Breast epithelium (tissue), 4 donors: ENCODE measurements around the gene NAGA. TPM values are rescaled to one million over a fixed set of nuclear protein-coding genes. Genes with fewer than 3 reads are reported as not detected.
A peak's percentile ranks its signal among the peaks of the same experiment; 100 is the strongest.

Source experiments
- DNase-seq, 2 donors: peaks; one replicate each; pipeline ENCODE4 v3.0.0-alpha.2; 2019; ENCODE audit warnings: low spot score in 2 of 2
- H3K27ac ChIP-seq, 2 donors: fragments of 200-600 bp; sonication (generic) in 1 of 2; one replicate each; pipeline ENCODE4 v1.5.1; 2016 to 2019; ENCODE audit warnings: mild to moderate bottlenecking in 1 of 2
- H3K27me3 ChIP-seq, 2 donors: fragments of 200-600 bp; sonication (generic) in 1 of 2; one replicate each; pipeline versions ENCODE4 v1.5.1 to v1.6.0; 2017 to 2019; ENCODE audit warnings: control low read depth in 1 of 2, mild to moderate bottlenecking in 1 of 2
- H3K36me3 ChIP-seq: fragments of 200-600 bp; one replicate; pipeline ENCODE4 v1.5.1; 2019
- H3K4me1 ChIP-seq, 2 donors: fragments of 200-600 bp; sonication (generic); one replicate each; pipeline ENCODE4 v1.5.1; 2016 to 2019; ENCODE audit warnings: control low read depth in 1 of 2
- H3K4me3 ChIP-seq, 3 donors: fragments of 200-600 bp; sonication (generic); 1 replicate in 2 of 3; 2 replicates in 1 of 3; pipeline ENCODE4 v1.5.1; 2016 to 2019; ENCODE audit warnings: mild to moderate bottlenecking in 3 of 3, moderate library complexity in 2 of 3
- H3K9me3 ChIP-seq, 2 donors: fragments of 200-600 bp; sonication (generic) in 1 of 2; one replicate each; pipeline ENCODE4 v1.5.1; 2016 to 2019; ENCODE audit warnings: control low read depth in 1 of 2
- POLR2A ChIP-seq: fragments of 450-650 bp; IDR thresholded peaks from one replicate; pipeline ENCODE4 v1.6.1; 2016; ENCODE audit warnings: antibody characterized with exemption, mild to moderate bottlenecking, moderate library complexity
- POLR2AphosphoS5 ChIP-seq, 3 donors: sonication (generic); formaldehyde crosslinking; IDR thresholded peaks; one replicate each; pipeline ENCODE4 v1.6.1; 2017; ENCODE audit warnings: antibody characterized with exemption in 3 of 3
- intact Hi-C: fragments of 100-400 bp; cut with DNase I; formaldehyde crosslinking; loops from one replicate; pipeline ENCODE4 v1.15.1; 2023; ENCODE audit warnings: low total_unique reads
- total RNA-seq, 3 donors: library from RNA; depleted of rRNA; stranded (reverse); fragments of >200 nt; gene quantifications; one replicate each; pipeline ENCODE4 v1.1.0, GENCODE V29; 2016
- TF ChIP-seq, protein P1 (sequence below), 3 donors: fragments of 450-650 bp; IDR thresholded peaks; one replicate each; pipeline ENCODE4 v1.5.1; 2016 to 2017; ENCODE audit warnings: antibody characterized with exemption in 3 of 3, mild to moderate bottlenecking in 3 of 3, moderate library complexity in 3 of 3

The NAGA gene
- total RNA-seq, 3 donors from 2014 or later = 22.9 to 38.9 (median 27.2) TPM

DNA sequence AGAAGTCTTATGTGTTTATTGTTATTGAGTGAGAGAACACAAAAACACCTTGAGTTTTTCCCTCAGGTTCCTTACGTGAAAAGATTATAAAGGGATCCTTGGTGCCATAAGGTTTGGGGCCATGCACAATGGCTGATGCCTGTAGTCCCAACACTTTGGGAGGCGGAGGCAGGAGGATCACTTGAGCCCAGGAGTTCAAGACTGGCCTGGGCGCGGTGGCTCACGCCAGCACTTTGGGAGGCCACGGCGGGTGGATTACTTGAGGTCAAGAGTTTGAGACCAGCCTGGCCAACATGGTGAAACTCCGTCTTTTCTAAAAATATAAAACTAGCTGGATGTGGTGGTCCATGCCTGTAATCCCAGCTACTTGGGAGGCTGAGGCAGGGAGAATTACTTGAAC lies 14.3 kb upstream of the NAGA start:
- intact Hi-C loops = no loop called here
- Histone ChIP-seq H3K9me3 (no peaks in the 10 kb centered on the region), H3K27ac (no peak overlapping the region), H3K4me3 (no peak overlapping the region), H3K4me1 (peaks cover 3 to 5% of the 10 kb centered on the region in 2 donors), H3K27me3 (no peaks in the 10 kb centered on the region), H3K36me3 (no peaks in the 10 kb centered on the region)
- DNase-seq = no peak
- TF ChIP-seq, protein P1, sequence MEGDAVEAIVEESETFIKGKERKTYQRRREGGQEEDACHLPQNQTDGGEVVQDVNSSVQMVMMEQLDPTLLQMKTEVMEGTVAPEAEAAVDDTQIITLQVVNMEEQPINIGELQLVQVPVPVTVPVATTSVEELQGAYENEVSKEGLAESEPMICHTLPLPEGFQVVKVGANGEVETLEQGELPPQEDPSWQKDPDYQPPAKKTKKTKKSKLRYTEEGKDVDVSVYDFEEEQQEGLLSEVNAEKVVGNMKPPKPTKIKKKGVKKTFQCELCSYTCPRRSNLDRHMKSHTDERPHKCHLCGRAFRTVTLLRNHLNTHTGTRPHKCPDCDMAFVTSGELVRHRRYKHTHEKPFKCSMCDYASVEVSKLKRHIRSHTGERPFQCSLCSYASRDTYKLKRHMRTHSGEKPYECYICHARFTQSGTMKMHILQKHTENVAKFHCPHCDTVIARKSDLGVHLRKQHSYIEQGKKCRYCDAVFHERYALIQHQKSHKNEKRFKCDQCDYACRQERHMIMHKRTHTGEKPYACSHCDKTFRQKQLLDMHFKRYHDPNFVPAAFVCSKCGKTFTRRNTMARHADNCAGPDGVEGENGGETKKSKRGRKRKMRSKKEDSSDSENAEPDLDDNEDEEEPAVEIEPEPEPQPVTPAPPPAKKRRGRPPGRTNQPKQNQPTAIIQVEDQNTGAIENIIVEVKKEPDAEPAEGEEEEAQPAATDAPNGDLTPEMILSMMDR (IDR thresholded peaks at IDR 0.05) = no peak
- TF ChIP-seq POLR2AphosphoS5 (IDR thresholded peaks at IDR 0.05) (no peak), POLR2A (no peak)

DNA sequence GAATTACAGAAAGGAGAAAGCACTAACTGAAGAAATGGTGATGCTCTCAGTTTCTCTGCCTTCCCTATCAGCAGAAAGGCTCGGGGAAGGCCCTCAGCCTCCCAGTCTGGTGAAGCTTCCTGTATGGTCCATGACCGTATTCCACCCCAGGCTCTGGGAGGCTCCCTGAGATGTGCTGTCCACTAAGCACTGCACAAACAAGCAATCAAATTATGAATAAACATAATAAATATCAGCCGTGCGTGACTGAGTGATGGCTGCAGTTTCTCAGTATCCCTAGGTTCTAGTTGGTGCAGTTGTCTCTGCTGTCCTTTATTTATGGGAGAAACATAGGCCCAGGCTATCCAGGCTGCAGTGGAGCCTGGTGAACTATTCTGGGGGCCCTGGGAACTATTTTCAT lies 12.5 kb upstream of the NAGA start:
- Histone ChIP-seq H3K27ac (no peak overlapping the region), H3K4me1 (peaks cover 12 to 13% of the 10 kb centered on the region in 2 donors), H3K27me3 (no peaks in the 10 kb centered on the region), H3K4me3 (no peak overlapping the region), H3K9me3 (no peaks in the 10 kb centered on the region), H3K36me3 (no peaks in the 10 kb centered on the region)
- intact Hi-C loops = no loop called here
- DNase-seq = no peak
- TF ChIP-seq POLR2A = no peak
- no peak for TF ChIP-seq POLR2AphosphoS5 (IDR thresholded peaks at IDR 0.05)
- TF ChIP-seq, protein P1 (IDR thresholded peaks at IDR 0.05) = no peak

DNA sequence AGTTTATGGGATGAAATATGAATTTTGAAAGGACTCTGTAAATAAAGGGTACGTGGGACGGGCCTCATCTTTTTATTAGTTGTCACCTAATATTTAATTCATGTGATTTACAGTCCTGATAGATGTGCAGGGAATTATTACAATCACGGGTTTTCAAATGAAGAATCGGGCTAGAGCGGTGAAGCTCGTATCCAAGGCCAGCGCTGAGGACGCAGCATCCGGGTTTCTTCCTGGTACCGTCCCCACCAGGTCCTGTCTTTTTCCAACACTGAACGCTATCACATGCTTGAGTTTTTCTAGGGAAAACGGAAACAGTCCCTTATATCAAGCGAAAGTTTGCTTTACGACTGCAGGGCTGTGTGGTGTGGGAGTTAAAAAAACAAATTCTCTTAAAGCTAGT lies 9.7 kb upstream of the NAGA start:
- intact Hi-C loops = no loop called here
- Histone ChIP-seq H3K9me3 (no peaks in the 10 kb centered on the region), H3K27ac (peak overlapping the region; percentile 99 to 100), H3K4me3 (peak overlapping the region; percentile 57 to 73 (median 63)), H3K36me3 (no peaks in the 10 kb centered on the region), H3K4me1 (peaks cover 13 to 17% of the 10 kb centered on the region in 2 donors), H3K27me3 (no peaks in the 10 kb centered on the region)
- TF ChIP-seq POLR2A = no peak
- no peak for TF ChIP-seq POLR2AphosphoS5 (IDR thresholded peaks at IDR 0.05)
- peak in 1 of 2 donors; percentile 32 for DNase-seq

DNA sequence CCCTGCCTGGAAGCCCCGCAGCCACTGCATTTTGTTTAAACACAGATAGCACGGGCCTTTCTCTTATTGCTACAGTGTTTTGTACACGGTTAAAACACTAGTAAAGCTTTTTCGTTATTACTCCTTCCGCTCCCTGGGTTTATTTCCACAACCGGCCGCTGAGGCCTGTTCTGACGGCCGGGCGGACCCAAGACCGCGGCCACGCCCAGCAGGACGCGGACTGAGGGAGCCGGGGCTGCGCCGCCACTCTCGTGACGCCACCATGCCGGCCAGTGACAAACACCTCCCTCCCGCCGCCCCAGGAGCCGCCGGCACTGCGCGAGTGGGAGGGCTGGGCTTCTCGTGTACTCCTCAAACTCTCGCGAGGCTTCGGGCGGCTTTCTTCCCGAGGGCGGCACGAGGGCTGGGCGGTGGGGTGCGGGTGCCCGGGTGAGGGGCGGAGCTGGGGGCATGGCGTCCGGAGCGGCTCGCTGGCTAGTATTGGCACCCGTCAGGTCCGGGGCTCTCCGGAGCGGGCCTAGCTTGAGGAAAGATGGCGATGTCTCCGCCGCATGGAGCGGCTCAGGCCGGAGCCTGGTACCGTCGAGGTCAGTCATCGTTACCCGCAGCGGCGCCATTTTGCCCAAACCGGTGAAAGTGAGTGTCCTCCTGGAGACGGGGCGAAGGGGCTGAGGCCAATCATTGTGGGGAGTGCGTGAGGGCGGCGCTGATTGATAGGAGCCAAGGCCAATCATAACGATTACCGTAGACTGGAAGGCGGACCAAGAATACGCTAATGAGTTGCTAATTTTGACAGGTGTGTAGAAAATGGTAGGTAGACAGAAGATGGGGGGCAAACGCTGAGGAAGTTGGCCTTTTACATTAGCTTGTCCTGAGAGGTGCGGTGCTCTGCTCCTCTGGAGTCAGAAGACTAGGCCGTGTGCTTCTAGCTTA lies 9.0 kb upstream of the NAGA start, which contains the start of gene SMDT1:
Gene SMDT1, plus strand, starts transcription at position 382 of the 933 bp plus-strand sequence. Its CDS starts 69 bp downstream, at position 451.
- Histone ChIP-seq H3K36me3 (no peaks in the 10 kb centered on the region), H3K4me1 (peaks cover 13 to 17% of the 10 kb centered on the region in 2 donors), H3K27ac (peak within 1 kb of the TSS; percentile 99 to 100), H3K4me3 (peak within 1 kb of the TSS; percentile 57 to 73 (median 63)), H3K9me3 (no peaks in the 10 kb centered on the region), H3K27me3 (no peaks in the 10 kb centered on the region)
- DNase-seq = peak; percentile 99 to 100
- TF ChIP-seq POLR2A = peak; percentile 71
- TF ChIP-seq, protein P1 (IDR thresholded peaks at IDR 0.05) = peak in 1 of 3 donors; percentile 24
- TF ChIP-seq POLR2AphosphoS5 (IDR thresholded peaks at IDR 0.05) = peak; percentile 91 to 94 (median 91)
- intact Hi-C loops = no loop called here

DNA sequence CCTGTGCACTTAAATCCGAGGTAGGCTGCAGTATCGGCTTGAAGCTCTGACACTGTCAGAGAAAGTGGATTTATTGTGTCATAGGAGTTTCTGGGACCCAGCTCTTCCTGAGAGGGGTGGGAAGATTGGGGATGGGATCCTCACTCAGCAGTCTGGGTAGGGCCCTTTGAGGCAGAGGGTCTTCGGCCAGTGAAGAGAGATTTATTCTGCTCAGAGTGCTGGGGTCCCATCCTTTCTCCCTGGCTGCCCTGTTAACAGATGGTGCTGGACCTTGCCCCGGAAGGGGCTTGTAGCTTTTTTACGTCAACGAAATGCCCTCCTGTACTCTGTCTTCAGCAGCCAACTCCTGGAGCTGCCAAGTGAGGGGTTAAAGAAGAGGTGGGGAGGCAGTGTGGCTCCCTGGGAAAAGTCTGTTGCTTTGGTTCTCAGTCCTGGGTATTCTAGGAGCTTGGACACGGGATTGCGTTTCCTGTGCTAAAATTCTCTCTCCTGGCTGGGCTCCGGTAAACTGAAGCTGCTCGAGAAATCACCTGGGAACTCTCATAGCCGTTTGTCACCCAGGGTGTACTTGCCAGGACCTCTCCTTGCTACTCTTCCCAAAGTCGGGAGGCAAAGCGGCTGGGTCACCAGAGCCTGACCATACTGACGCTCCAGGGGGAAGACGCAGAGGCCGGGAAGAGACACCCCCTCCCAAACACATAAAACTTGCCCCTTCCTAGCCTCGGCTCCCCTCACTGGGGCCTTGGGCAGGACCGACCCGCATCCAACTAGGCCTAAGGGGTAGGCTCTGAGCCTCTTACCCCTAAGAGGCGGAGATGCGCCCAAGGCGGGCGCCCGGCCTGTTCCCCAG lies 8.1 kb upstream of the NAGA start:
- DNase-seq = peak in 1 of 2 donors; percentile 50
- intact Hi-C loops = no loop called here
- TF ChIP-seq POLR2AphosphoS5 (IDR thresholded peaks at IDR 0.05) = no peak
- TF ChIP-seq, protein P1 (IDR thresholded peaks at IDR 0.05) = no peak
- no peak for TF ChIP-seq POLR2A
- Histone ChIP-seq H3K4me1 (peaks cover 15 to 17% of the 10 kb centered on the region in 2 donors), H3K36me3 (no peaks in the 10 kb centered on the region), H3K9me3 (no peaks in the 10 kb centered on the region), H3K27me3 (no peaks in the 10 kb centered on the region), H3K4me3 (peak overlapping the region; percentile 57 to 73 (median 63)), H3K27ac (peak overlapping the region; percentile 99 to 100)
